GM21786 (cell line): Measurements from ENCODE around the gene TM7SF2.

Experiments used
- ATAC-seq: cut with Tn5 transposase; IDR thresholded peaks from one replicate; pipeline ENCODE4 v1.9.1; 2021; ENCODE audit not compliant: unreplicated experiment

TM7SF2 gene

GRCh38 chr11:65150509-65151299 is 39.0 kb downstream of the TM7SF2 start:
- peak; percentile 66 for ATAC-seq

GRCh38 chr11:65151331-65151899 is 39.7 kb downstream of the TM7SF2 start:
- no peak for ATAC-seq

DNA sequence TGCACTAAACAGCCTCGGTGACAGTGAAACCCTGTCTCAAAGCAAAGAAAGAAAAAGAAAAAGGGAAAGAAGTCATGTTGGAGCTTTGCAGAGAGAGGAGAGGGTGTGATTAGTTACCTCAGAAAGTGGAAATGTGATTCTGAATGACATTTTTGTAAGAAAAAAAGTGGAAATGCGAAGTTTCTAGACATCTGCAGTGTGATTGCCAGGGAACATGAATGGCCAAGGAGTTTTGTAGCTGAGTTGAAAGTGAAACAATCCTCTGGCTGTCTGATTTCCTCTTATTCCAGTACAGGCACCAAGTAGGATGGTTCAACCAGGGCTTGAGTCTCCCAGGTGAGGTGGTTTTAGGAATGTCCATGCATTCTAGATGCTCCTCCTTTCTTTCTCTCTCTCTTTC is 40.5 kb downstream of the TM7SF2 start:
- ATAC-seq = no peak

DNA sequence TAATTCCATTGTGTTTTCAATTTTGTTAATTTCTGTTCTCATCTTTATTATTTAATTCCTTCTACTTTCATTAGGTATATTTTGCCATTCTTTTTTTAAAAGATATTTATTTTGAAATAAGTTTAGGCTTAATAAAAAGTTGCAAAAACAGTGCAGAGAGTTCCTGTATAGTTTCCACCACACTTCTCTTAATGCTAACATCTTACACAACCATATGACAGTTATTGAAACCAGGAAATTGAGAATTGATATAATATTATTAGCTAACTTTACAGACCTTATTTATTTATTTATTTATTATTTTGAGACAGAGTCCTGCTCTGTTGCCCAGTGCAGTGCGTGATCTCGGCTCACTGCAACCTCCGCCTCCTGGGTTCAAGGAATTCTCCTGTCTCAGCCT is 44.6 kb downstream of the TM7SF2 start:
- no peak for ATAC-seq

DNA sequence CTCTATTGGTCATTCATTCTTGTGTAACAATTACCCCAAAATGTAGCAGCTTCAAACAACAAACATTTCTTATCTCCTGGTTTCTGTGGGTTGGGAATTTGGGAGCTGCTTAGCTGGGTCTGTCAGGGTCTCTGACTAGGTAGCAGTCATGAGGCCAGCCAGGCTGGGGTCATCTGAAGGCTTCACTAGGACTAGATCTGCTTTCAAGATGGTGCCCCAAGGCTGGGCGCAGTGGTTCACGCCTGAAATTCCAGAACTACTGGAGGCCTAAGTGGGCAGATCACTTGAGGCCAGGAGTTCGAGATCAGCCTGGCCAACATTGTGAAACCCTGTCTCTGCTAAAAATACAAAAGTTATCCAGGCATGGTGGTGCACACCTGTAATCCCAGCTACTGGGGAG is 45.3 kb downstream of the TM7SF2 start:
- ATAC-seq = no peak

DNA sequence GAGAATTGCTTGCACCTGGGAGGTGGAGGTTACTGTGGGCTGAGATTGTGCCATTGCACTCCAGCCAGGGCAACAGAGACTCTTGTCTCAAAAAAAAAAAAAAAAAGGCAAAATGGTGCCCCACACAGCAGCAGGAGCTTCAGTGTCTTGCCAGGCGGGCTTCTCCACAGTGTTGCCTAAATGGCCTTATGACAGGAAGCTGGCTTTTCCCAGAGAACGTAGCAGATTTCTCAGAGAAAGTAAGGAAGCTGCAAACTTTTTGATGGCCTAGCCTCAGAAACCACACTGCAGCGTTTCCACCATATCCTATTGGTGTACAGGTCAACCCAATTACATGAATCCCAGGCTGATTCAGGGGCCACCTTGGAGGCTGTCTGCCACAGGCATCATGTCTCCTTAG is 45.7 kb downstream of the TM7SF2 start:
- no peak for ATAC-seq

GRCh38 chr11:65159012-65159411 is 47.3 kb downstream of the TM7SF2 start:
- ATAC-seq = peak; percentile 60

DNA sequence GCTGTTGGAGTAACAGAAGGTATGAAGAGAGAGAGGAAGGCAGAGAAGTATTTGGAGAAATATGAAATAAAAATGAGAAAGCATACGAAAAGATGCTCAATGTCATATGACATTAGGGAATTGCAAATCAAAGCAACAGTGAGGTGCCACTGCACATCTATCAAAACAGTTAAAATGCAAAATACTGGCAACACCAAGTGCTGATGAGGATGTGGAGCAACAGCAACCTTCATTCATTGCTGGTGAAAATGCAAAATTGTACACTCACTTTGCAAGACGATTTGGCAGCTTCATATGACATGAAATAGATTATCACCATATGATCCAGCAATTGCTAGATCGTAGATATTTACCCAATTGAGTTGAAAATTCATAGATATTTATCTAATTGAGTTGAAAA is 49.0 kb downstream of the TM7SF2 start:
- ATAC-seq = no peak

GRCh38 chr11:65163684-65164083 is 52.0 kb downstream of the TM7SF2 start:
- no peak for ATAC-seq
